Left ventricle myocardium superior (tissue), 1 donor: ENCODE measurements around the gene RTN4R. TPM values are rescaled to one million over a fixed set of nuclear protein-coding genes. Genes with fewer than 3 reads are reported as not detected.
"Not testable (repeated sequence)": the region's sequence is repeated elsewhere in the genome, so short reads cannot be mapped to it uniquely, and the experiment has no call there.

Experiments
- ATAC-seq: fragments of 200-7000 bp; cut with Tn5 transposase; one replicate; pipeline ENCODE4 v1.9.1; 2020; ENCODE audit warnings: mild to moderate bottlenecking, moderate library complexity
- DNase-seq: peaks from one replicate; pipeline ENCODE4 v3.0.0-alpha.2; 2020
- intact Hi-C: fragments of 100-400 bp; cut with micrococcal nuclease; formaldehyde crosslinking; loops from one replicate; pipeline ENCODE4 v1.11.0; 2022
- total RNA-seq: library from RNA; stranded (reverse); fragmentation: NEBNext Ultra II Directional; extraction: Animal tissue kit (Norgen Biotek cat#: 25700); gene quantifications from one replicate; pipeline ENCODE4 v1.2.1, GENCODE V29; 2021
- donor health status: DM: no; HTN: yes; CAD: no; lungs with severe emphysema.

The RTN4R gene
- total RNA-seq, 1 donor from 2014 or later = 1.2 TPM

DNA sequence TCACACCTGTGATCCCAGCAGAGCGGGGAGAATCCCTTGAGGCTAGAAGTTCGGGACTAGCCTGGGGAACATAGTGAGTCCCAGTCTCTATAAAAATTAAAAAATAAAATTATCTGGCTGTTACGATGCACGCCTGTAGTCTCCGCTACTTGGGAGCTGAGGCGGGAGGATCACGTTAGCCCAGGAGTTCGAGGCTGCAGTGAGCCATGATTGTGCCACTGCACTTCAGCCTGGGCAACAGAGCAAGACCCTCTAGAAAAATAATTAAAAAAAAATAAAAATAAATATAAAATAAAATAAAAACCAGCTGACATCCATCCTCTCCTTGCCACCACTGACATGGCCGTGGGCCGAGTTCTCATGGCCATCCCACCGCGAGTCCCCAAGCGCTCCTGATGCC, 7.7 kb upstream of the RTN4R start:
- ATAC-seq (no peak), DNase-seq (no peak)
- intact Hi-C loops = no loop called here

DNA sequence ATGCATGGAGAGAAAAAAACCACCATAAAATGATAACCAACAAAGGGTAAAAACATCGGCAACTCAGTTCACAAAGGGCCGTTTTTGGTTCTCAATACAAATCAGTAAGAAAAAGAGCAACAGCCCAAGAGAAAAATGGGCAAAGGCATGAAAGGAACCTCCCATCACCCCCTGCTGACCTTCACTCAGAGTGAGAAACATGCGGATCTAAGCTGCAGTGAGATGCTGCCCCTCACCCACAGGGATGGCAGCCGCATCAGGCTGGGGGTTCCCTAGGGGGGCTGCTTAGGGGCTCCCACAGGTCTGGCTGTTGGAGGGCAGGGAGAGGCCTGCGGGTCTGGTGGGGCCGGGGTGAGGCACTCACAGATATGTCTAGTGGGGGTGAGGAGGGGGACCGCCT, 7.2 kb upstream of the RTN4R start:
- ATAC-seq, intact Hi-C loops, DNase-seq: not testable (repeated sequence)

GRCh38 chr22:20274374-20274773, 6.3 kb upstream of the RTN4R start:
- intact Hi-C loops = loop anchor here (5.0 kb wide), 1 partner anchor 117 kb away; no protein-coding TSS in a partner anchor
- not testable (repeated sequence) for ATAC-seq, DNase-seq

DNA sequence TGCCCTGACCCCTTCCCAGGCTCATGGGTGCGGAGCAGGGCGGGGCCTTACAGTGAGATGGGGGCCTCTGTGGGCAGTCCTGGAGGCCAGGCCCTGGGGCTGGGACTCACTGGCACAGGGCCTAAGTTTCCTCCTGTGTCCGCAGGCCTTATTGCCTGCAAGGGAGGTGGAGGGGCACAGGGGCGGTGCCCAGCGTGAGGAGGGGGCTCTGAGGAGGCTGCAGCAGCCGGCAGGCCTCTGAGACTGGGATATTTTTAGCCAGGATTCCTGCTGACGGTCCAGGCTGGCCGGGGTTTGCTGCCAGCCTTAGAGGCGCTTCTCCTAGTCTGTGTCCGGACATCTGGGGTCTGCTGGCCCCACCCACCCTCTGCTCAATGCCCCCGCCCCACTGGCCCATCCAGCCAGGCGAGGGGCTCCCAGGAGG, 5.7 kb upstream of the RTN4R start:
- no peak for DNase-seq
- intact Hi-C loops = loop anchor here (5.0 kb wide), 1 partner anchor 116 kb away; no protein-coding TSS in a partner anchor

DNA sequence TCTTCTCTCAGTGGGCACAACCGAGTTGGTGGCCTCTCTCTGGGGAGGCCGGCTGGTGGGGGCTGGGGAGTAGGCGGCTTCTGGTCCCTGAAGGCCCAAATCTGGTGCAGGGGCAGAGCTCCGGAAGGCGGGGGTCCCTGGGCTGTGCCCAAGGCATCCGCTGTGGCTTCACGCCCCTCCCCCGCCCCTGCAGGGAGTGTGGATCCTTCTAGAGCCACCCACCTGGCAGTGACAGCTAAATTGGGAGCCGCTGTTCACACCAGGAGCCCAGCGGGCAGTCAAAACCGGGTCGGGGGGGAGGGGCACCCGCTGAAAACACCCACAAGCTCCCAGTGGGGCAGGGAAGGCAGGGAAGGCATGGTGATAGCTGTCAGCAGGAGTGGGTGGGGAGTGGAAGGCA, 4.6 kb upstream of the RTN4R start:
- DNase-seq (no peak), ATAC-seq (no peak)
- intact Hi-C loops = loop anchor here (5.0 kb wide), 1 partner anchor 115 kb away; no protein-coding TSS in a partner anchor

More for the DNA sequence above, 5.7 kb upstream of the RTN4R start:
- ATAC-seq = peak; percentile 27

DNA sequence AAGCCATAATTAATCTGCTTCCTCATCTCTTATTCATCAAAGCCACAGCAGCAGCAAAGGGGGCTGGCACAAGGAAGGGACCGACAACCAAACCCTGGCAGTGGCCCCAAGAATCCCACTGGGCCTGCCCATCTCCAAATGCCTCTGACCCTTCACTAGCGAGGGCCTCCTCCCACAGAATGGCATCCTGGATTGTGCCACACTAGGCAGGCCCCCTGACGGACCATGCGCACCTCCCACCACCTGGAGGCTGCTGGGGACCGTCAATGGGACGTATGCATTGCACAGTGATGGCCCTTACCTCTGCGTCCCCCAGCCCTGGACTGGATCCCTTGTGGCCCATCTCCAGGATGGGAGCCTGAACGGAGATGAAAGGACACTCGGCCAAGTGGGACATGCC, 4.1 kb upstream of the RTN4R start:
- DNase-seq = no peak
- ATAC-seq = no peak
- intact Hi-C loops = loop anchor here (5.0 kb wide), 1 partner anchor 115 kb away; no protein-coding TSS in a partner anchor

DNA sequence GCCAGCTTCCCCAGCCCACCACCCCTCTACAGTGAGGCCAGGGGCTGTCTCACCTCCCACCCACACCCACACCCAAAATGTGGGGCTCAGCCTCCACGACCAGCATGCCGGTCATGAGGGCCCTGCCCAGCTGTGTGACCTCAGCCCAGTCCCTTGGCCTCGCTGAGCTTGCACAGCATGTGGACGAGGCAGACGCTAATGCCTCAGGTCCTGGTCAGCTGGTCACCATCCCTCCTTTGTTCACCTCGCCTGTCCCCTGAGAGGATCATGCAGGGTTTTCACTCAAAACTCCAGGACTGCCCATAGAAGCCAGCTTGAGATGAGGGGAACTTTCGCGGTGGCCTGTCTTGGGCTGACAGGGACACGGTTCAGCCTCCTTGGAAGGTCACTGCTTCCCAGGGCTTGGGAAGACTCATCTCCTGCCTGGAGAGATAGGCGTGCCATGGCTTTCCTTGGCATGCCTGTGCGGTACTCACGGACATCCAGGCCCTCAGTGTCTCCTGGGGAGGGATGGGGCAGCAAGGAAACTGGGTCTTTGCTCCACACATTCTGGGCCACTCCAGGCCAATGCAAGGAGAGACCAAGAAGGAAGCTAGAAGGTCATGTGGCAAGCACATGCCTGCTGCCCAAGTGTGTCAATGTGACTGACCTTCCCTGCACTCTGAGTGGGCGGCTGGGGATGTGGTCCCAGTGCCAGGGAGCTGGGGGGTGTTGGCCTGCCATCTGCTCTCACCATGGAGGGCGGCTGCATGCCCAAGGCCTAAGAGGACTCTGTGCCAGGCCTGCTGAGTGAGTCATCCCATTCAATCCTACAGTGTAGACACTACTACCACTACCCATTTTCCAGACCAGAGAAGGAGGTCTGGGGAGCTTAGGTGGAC, 3.2 kb upstream of the RTN4R start:
- DNase-seq (no peak), ATAC-seq (no peak)
- intact Hi-C loops = loop anchor here (5.0 kb wide), 1 partner anchor 114 kb away; no protein-coding TSS in a partner anchor

DNA sequence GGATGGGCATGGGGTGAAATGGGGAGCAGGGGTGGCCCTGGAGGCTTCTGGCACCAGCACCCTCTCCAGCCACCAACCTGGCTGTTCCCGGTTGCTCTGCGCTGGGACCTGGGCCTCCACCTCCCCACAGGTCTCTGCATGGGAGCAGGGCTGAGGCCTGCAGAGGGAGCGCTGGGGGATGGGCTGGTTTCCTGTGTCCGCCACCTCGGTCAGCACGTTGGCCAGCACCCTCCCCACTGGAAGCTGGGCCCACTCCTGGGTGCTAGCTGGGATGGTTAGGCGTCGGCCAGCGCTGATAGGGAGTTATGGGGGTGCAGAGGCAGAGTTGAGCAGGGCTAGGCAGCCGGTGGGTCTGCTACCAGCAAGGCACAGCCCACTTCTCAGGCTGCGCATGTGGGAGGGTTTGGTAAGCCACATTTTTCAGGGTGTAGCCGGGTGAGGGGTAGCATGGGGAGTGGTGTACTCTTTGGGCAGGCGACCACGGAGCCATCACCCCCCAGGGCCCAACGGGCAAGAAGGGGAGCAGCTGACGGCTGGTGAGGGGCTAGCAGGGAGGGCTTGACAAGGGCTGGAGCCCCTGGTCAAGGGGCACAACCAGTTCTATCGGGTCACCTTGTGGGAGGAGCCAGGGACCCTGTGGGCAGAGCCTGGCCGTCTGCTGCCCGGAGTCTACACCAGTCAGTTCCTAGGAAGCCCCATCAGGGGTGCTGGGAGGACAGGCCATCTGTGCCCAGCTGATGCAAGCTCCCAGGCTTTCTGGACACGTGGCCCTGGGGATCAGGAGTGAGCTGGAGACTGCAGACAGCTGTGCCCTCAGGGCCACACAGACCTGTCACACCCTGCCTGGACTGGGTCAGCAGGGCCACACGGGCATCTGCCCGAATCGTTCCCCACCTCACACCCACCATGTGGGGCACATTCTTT, 2.3 kb upstream of the RTN4R start:
- peak; percentile 23 for ATAC-seq
- DNase-seq = not testable (repeated sequence)
- intact Hi-C loops = loop anchor here (5.0 kb wide), 1 partner anchor 113 kb away; no protein-coding TSS in a partner anchor

DNA sequence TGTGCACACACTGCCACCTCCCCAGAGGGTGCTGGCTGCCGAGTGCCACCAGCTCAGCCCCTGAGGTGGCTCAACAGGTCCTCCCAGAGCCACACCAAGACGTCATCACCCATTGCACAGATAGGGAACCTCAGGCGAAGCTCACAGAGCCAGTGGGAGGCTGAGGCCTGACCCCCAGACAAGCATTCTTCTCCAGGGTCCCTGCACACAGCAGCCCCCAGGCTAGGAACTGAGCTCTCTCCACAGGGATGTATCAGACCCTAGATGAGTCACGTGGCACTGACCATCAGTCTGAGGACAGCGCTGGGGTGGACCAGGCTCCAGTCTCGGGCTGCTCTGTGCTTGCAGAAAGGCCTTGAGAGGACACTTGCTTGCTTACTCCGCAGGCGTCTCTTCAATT, 1.6 kb upstream of the RTN4R start:
- not testable (repeated sequence) for DNase-seq, ATAC-seq
- intact Hi-C loops = loop anchor here (5.0 kb wide), 1 partner anchor 112 kb away; no protein-coding TSS in a partner anchor

DNA sequence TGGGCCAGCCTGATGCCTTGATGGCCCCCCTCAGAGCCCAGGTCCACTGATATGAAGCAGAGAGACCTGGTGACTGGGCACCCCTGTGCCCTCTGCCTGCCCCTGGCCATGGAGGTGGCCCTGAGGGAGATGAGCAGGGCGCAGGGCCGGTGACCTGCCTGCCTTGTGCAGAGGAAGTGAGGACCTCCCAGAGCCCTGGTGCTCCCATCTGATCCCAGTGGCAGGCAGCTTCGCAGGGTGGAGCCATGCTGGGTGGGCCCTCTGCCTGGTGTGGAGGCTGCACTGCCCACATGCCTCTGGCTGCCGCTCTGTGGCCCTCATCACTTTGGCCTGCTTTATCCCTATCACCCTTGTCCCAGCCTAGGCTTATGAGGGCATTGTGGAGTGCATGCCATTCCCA, 1.1 kb upstream of the RTN4R start:
- ATAC-seq, intact Hi-C loops, DNase-seq: not testable (repeated sequence)

DNA sequence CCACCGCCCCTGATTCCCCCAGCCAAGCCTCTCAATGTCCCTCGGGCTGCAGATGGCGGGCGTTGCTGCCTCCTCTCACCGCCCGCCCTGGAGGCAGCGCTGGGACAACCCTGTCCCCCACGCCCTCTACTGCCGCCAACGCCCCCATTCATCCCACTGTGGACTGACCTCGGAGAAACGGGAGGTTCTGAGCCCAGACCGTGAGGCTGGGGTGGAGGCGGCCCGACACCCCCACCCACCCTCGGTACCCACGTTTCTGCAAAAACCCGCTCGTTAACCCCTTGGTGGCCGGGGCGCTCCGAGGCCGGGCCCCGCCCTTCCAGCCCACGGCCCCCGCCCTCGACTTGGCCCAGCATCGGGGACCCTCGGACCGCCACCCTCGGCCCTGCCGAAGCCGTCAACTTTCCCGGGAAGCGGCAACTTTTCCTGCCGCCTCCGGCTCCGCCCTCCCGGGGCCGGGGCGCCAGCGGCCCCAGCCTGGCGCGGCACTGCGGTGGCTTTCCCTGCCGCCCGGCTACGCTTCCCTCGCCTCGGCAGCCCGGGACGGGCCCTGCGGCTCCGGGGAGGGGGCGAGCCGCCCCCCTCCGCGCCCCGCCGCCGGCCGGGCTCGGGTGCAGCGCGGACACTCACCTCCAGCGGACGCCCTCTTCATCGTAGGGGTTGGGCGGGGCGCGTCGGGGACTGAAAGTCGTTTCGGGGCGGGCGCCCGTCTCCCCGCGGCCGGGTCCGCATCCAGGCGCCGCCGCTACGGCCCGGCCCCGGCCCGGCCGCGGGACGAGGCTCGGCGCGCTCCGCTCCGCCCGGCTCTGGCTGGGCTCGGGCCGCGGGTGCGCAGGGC, 458 bp downstream of the RTN4R start:
- intact Hi-C loops = no loop called here
- ATAC-seq (no peak), DNase-seq (peak; percentile 51)

DNA sequence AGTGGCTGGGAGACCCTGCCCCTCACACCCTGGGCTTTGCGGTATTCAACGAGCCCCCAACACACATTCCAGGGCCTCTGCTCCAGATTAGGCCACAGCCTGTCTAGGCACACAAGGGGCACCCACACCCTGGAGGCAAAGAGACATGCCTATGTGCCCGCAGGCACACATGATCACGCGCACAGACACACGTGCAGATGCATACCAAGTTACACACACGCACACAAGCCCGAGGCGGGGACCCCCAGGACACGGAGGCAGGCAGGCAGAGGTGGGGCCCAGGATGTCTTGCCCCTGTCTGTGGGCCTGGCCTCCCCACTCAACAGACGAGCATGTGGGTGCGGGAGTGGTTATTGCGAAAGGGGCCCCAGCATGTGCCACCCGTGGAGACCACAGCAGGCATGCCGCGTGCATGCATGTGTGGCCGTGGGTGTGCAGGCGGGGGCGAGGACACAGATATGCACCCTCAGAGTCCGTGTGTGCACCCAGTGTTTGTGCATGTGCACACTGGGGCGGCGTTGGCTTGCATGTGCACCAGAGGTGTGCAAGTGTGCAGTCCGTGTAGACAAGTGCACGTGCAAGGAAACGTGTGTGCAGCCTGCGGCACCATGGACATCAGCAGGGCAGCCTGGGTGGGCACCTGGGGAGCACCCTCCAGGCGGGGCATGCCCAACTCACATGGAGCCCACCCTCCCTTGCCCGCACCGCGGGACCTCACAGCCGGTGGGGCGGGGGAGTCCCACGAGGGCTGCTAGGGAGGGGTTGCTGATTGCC, 1.3 kb downstream of the RTN4R start:
- DNase-seq, ATAC-seq, intact Hi-C loops: not testable (repeated sequence)

DNA sequence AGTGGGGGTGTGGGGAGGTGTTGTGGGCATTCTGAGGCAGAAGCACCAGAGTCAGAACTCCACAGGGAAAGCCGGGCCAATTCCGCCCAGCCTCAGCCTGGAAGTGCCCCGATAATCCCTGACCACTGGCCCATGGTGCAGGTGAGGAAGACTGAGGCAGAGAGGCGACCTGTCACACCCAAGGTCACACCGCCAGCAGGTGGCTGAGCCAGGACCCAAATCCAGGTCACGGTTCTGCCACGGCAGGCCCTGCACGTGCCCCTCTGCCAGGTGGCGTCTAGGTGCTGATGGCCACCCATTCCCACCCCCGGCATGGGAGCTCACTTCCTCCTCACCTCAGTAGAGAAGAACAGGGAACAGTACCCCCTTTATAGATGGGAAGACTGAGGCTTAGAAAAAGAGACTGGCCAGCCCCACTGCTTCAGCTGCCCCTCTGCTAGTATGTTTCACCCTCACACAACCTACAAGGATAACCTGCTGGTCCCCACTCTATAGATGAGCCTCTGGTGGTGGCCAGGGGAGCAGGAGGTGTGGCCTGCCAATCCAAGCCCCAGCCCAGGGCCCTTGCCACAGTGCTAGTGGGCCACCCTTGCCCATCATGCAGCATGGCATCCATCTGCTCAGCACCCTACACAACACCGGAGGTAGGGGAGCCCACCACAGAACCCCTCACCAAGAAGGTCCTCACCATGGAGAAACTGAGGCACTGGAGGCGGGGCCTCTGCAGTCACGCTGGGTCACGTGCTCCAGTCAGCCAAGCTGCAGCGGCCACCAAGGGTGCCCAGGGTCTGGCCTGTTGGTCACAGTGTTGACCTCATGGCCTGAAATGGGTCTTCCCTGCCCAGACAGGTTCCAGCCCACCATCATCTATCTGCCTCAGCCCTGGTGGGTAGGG, 2.1 kb downstream of the RTN4R start:
- DNase-seq, intact Hi-C loops, ATAC-seq: not testable (repeated sequence)

DNA sequence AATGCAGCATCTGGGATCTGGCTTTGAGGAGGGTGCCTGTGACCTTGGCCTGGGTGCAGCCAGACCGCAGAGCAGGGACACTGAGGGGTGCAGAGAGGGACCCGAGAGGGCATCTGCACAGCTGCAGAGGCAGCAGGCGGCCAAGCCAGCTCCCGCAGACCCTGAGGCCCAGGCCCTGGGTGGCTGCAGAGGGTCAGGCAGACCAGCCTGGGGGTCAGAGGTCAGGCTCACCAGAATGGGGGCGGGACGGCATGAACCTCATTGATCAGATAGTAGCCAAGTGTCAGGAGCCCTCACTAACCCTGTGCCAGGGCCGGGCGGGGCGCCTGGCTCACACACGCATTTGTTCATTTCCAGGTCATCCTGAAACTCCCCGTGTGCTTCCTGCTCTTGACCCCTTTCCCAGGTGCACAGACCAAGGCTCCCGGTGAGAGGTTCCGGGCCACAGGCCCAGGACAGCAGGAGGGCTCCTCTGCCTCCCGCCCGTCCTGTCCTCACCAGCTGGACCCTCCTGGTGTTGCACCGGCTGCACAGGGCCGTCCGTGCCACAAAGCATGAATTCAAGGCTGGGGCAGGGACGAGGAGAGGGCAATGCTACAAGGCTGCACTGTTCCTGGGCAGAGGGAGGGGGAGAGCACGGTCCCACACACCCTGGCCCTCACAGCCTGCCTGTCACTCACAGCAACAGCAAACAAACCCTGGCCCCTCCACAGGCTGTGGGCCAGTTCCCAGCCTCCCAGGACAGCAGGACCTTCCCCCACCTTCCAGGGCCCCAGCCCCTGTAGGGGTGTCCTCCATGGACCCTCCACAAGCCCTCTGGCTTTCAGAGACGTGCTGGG, 3.3 kb downstream of the RTN4R start:
- DNase-seq (no peak), ATAC-seq (no peak)
- intact Hi-C loops = no loop called here

DNA sequence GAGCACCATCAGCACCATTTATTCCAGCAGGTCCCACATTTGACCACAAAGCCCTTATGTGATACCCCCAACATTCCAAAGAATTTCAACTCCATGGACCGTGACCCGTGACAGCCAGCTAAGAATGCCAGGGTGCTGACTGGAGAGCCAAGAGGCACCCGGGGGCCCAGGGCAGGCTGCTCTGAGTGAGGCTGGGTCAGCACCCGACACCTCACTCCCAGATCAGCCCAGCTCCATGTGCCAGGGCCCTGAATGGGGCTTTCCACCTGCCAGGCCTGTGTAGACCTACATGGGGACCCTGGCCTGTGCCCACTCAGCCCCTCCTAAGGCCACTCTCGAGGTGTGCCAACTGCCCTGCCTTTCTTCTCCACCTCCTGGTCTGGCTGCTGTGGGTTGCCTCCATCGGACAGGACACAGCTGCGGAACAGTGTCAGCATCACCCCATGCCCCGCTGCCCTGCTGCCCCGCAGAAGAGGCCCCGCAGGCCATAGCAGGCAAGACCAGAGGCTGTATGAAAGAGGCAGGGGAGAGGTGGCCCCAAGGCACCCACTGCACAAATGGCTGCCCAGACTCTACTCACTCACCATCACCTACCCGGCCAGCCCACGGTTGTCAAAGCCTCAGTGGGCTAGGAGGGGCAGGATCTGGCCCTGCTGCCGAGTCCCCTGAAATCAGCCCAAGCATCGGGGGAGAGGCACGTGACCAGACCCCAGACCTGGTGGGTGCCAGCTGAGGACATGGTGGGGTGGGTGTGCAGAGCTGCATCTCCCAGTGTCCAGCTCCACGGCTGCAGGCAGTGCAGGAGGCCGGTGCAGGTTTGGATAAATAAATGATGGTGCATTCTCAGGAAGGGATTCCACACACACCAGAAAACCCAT, 4.5 kb downstream of the RTN4R start:
- ATAC-seq, DNase-seq, intact Hi-C loops: not testable (repeated sequence)
